Upper lobe of left lung (tissue), 6 donors: ENCODE measurements around the gene RPS6KA5. TPM values are rescaled to one million over a fixed set of nuclear protein-coding genes. Genes with fewer than 3 reads are reported as not detected.

Source experiments
- ATAC-seq, 2 donors: fragments of 200-7000 bp; cut with Tn5 transposase; one replicate each; pipeline ENCODE4 v1.9.1; 2022; ENCODE audit warnings: mild to moderate bottlenecking in 2 of 2, moderate library complexity in 2 of 2; ENCODE audit not compliant: low FRiP score in 2 of 2
- DNase-seq, 2 donors: peaks; one replicate each; pipeline ENCODE4 v3.0.0-alpha.2; 2019 to 2020
- H3K27ac ChIP-seq, 4 donors: fragments of 200-600 bp; sonication (generic); one replicate each; pipeline ENCODE4 v1.5.1; 2016 to 2019
- H3K27me3 ChIP-seq, 4 donors: fragments of 200-600 bp; sonication (generic); one replicate each; pipeline ENCODE4 v1.5.1; 2017 to 2019
- H3K36me3 ChIP-seq, 4 donors: fragments of 200-600 bp; sonication (generic); one replicate each; pipeline ENCODE4 v1.5.1; 2016 to 2019
- H3K4me1 ChIP-seq, 4 donors: fragments of 200-600 bp; sonication (generic); one replicate each; pipeline ENCODE4 v1.5.1; 2018 to 2019
- H3K4me3 ChIP-seq, 4 donors: fragments of 200-600 bp; sonication (generic); one replicate each; pipeline ENCODE4 v1.5.1; 2017 to 2019; ENCODE audit warnings: mild to moderate bottlenecking in 2 of 4, moderate library complexity in 1 of 4
- H3K9me3 ChIP-seq, 4 donors: fragments of 200-600 bp; sonication (generic); one replicate each; pipeline ENCODE4 v1.5.1; 2018 to 2019
- CTCF ChIP-seq, 6 experiments: fragments of 450-650 bp in 4 of 6; fragments of 200-600 bp in 2 of 6; sonication (generic) in 2 of 6; IDR thresholded peaks; one replicate each; pipeline ENCODE4 v1.5.1; 2016 to 2019; ENCODE audit warnings: antibody characterized with exemption in 6 of 6
- EP300 ChIP-seq, 4 donors: sonication (generic); formaldehyde crosslinking; IDR thresholded peaks; one replicate each; pipeline ENCODE4 v1.5.1; 2017; ENCODE audit warnings: antibody characterized with exemption in 4 of 4, control low read depth in 2 of 4
- POLR2A ChIP-seq, 4 donors: fragments of 450-650 bp; IDR thresholded peaks; one replicate each; pipeline ENCODE4 v1.5.1; 2016 to 2017; ENCODE audit warnings: antibody characterized with exemption in 4 of 4, mild to moderate bottlenecking in 2 of 4
- POLR2AphosphoS5 ChIP-seq, 2 donors: sonication (generic); formaldehyde crosslinking; IDR thresholded peaks; one replicate each; pipeline ENCODE4 v1.5.1; 2017; ENCODE audit warnings: antibody characterized with exemption in 2 of 2
- WGBS, 2 donors: methylation state at CpG; one replicate each; pipeline ENCODE4 v1.1.5; 2017 to 2018; 5-methylcytosine and 5-hydroxymethylcytosine counted together
- total RNA-seq, 6 donors: library from RNA; depleted of rRNA in 4 of 6; stranded (reverse); fragments of >200 nt in 4 of 6; gene quantifications; one replicate each; pipeline versions ENCODE4 v1.1.0 to v1.2.1, GENCODE V29; 2016 to 2021
- donor health status: DM: no; HTN: no; CAD: no; lungs with moderate emphysema.
- donor health status: DM: no; HTN: yes; CAD: no; lungs with severe emphysema.

The RPS6KA5 gene
- total RNA-seq, 6 donors from 2014 or later = 4.3 to 17.8 (median 10.2) TPM

- Histone ChIP-seq H3K27me3 (no peaks in the 10 kb centered on the region), H3K4me3 (no peak overlapping the region), H3K36me3 (no peaks in the 10 kb centered on the region), H3K4me1 (peaks cover 10 to 34% (median 15%) of the 10 kb centered on the region in 4 donors), H3K27ac (no peak overlapping the region), H3K9me3 (no peaks in the 10 kb centered on the region)
- TF ChIP-seq POLR2A (IDR thresholded peaks at IDR 0.05) (no peak), EP300 (IDR thresholded peaks at IDR 0.05) (no peak), CTCF (IDR thresholded peaks at IDR 0.05) (no peak), POLR2AphosphoS5 (IDR thresholded peaks at IDR 0.05) (no peak)
- DNase-seq (no peak), ATAC-seq (no peak)
- WGBS, 2 donors = 78 to 82% methylated on average over 5 of the region's 5 CpGs
Measured at GRCh38 chr14:90813442-90813841, 247.0 kb downstream of the RPS6KA5 start.

GRCh38 chr14:90812109-90812508, 248.3 kb downstream of the RPS6KA5 start:
- Histone ChIP-seq H3K9me3 (no peaks in the 10 kb centered on the region), H3K36me3 (no peaks in the 10 kb centered on the region), H3K4me1 (peaks cover 10 to 35% (median 15%) of the 10 kb centered on the region in 4 donors), H3K27me3 (no peaks in the 10 kb centered on the region), H3K4me3 (no peak overlapping the region), H3K27ac (no peak overlapping the region)
- no peak for TF ChIP-seq CTCF (IDR thresholded peaks at IDR 0.05)
- TF ChIP-seq POLR2AphosphoS5 (IDR thresholded peaks at IDR 0.05) = no peak
- TF ChIP-seq EP300 (IDR thresholded peaks at IDR 0.05) = no peak
- TF ChIP-seq POLR2A (IDR thresholded peaks at IDR 0.05) = no peak
- DNase-seq (no peak), ATAC-seq (no peak)
- WGBS, 2 donors = 95 to 96% methylated on average over 5 of the region's 5 CpGs

GRCh38 chr14:90811641-90812040, 248.8 kb downstream of the RPS6KA5 start:
- no peaks in the 10 kb centered on the region for H3K9me3 ChIP-seq
- H3K27me3 ChIP-seq = no peaks in the 10 kb centered on the region
- TF ChIP-seq CTCF (IDR thresholded peaks at IDR 0.05) = no peak
- no peak for TF ChIP-seq POLR2A (IDR thresholded peaks at IDR 0.05)
- no peak for TF ChIP-seq EP300 (IDR thresholded peaks at IDR 0.05)
- no peak for TF ChIP-seq POLR2AphosphoS5 (IDR thresholded peaks at IDR 0.05)
- H3K4me1 ChIP-seq = peaks cover 10 to 35% (median 15%) of the 10 kb centered on the region in 4 donors
- 93 to 95% methylated on average over 10 of the region's 10 CpGs for WGBS, 2 donors
- DNase-seq (no peak), ATAC-seq (no peak)
- H3K27ac ChIP-seq = no peak overlapping the region
- no peaks in the 10 kb centered on the region for H3K36me3 ChIP-seq
- H3K4me3 ChIP-seq = no peak overlapping the region

GRCh38 chr14:90810806-90811205, 249.6 kb downstream of the RPS6KA5 start:
- Histone ChIP-seq H3K9me3 (no peaks in the 10 kb centered on the region), H3K4me3 (no peak overlapping the region), H3K27ac (no peak overlapping the region), H3K27me3 (no peaks in the 10 kb centered on the region), H3K4me1 (peaks cover 11 to 36% (median 17%) of the 10 kb centered on the region in 4 donors), H3K36me3 (no peaks in the 10 kb centered on the region)
- ATAC-seq = no peak
- no peak for DNase-seq
- no peak for TF ChIP-seq POLR2A (IDR thresholded peaks at IDR 0.05)
- no peak for TF ChIP-seq POLR2AphosphoS5 (IDR thresholded peaks at IDR 0.05)
- no peak for TF ChIP-seq EP300 (IDR thresholded peaks at IDR 0.05)
- no peak for TF ChIP-seq CTCF (IDR thresholded peaks at IDR 0.05)
- 74 to 78% methylated on average over 5 of the region's 5 CpGs for WGBS, 2 donors

GRCh38 chr14:90809530-90810312, 250.7 kb downstream of the RPS6KA5 start:
- no peaks in the 10 kb centered on the region for H3K27me3 ChIP-seq
- H3K27ac ChIP-seq = no peak overlapping the region
- ATAC-seq = no peak
- no peaks in the 10 kb centered on the region for H3K36me3 ChIP-seq
- no peak overlapping the region for H3K4me3 ChIP-seq
- WGBS, 2 donors = 93 to 95% methylated on average over 7 of the region's 7 CpGs
- no peaks in the 10 kb centered on the region for H3K9me3 ChIP-seq
- no peak for DNase-seq
- no peak for TF ChIP-seq POLR2AphosphoS5 (IDR thresholded peaks at IDR 0.05)
- TF ChIP-seq CTCF (IDR thresholded peaks at IDR 0.05) = no peak
- no peak for TF ChIP-seq EP300 (IDR thresholded peaks at IDR 0.05)
- no peak for TF ChIP-seq POLR2A (IDR thresholded peaks at IDR 0.05)
- peaks cover 2 to 32% (median 14%) of the 10 kb centered on the region in 4 donors for H3K4me1 ChIP-seq
